Upper lobe of right lung (tissue), 1 donor: Measurements from ENCODE around the gene BCDIN3D. TPM values are rescaled to one million over a fixed set of nuclear protein-coding genes. Genes with fewer than 3 reads are reported as not detected.

ENCODE experiments used
- ATAC-seq: fragments of 200-7000 bp; cut with Tn5 transposase; one replicate; pipeline ENCODE4 v1.9.1; 2020; ENCODE audit warnings: mild to moderate bottlenecking, moderate library complexity
- DNase-seq: peaks from one replicate; pipeline ENCODE4 v3.0.0-alpha.2; 2020
- H3K27ac ChIP-seq: fragments of 200-600 bp; one replicate; pipeline ENCODE4 v1.8.0; 2022
- H3K27me3 ChIP-seq: fragments of 200-600 bp; one replicate; pipeline ENCODE4 v1.8.0; 2022; ENCODE audit warnings: mild to moderate bottlenecking
- H3K36me3 ChIP-seq: fragments of 200-600 bp; one replicate; pipeline ENCODE4 v1.8.0; 2022
- H3K4me1 ChIP-seq: fragments of 200-600 bp; one replicate; pipeline ENCODE4 v1.8.0; 2022
- H3K4me3 ChIP-seq: fragments of 200-600 bp; one replicate; pipeline ENCODE4 v1.8.0; 2022; ENCODE audit warnings: mild to moderate bottlenecking
- H3K9me3 ChIP-seq: fragments of 200-600 bp; one replicate; pipeline ENCODE4 v1.8.0; 2022
- intact Hi-C: fragments of 100-400 bp; cut with DNase I; formaldehyde crosslinking; loops from one replicate; pipeline ENCODE4 v1.11.0; 2022
- total RNA-seq: library from RNA; stranded (reverse); fragmentation: NEBNext Ultra II Directional; extraction: Animal tissue kit (Norgen Biotek cat#: 25700); gene quantifications from one replicate; pipeline ENCODE4 v1.2.1, GENCODE V29; 2021
- TF ChIP-seq, protein P1 (sequence below): fragments of 200-600 bp; IDR thresholded peaks from one replicate; pipeline ENCODE4 v1.8.0; 2022; ENCODE audit warnings: antibody characterized with exemption
- donor health status: DM: no; HTN: yes; CAD: no; lungs with severe emphysema.

The BCDIN3D gene
- total RNA-seq, 1 donor from 2014 or later, result 4.9 TPM

DNA sequence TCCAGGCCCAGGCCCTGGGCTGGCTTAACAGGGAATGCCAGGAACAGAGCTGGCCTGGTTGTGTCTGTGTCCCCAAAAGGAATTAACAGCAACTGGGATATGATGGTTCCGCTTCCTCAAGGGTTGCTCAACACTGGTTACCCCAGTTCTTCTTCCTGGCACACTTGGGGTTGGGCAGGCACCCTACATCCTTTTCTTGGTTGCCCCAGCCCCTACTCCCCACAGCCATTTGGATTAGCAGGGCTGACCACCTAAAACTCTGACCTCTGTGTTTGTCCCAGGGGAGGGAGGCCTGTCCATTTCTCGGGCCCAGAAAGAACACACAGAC, 45.5 kb downstream of the BCDIN3D start:
- Histone ChIP-seq H3K9me3 (no peaks in the 10 kb centered on the region), H3K36me3 (peaks cover 50% of the 10 kb centered on the region), H3K27ac (no peak overlapping the region), H3K4me3 (no peak overlapping the region), H3K4me1 (no peaks in the 10 kb centered on the region), H3K27me3 (no peaks in the 10 kb centered on the region)
- DNase-seq, result no peak
- intact Hi-C loops, result no loop called here
- ATAC-seq, result peak; percentile 13
- TF ChIP-seq, protein P1, sequence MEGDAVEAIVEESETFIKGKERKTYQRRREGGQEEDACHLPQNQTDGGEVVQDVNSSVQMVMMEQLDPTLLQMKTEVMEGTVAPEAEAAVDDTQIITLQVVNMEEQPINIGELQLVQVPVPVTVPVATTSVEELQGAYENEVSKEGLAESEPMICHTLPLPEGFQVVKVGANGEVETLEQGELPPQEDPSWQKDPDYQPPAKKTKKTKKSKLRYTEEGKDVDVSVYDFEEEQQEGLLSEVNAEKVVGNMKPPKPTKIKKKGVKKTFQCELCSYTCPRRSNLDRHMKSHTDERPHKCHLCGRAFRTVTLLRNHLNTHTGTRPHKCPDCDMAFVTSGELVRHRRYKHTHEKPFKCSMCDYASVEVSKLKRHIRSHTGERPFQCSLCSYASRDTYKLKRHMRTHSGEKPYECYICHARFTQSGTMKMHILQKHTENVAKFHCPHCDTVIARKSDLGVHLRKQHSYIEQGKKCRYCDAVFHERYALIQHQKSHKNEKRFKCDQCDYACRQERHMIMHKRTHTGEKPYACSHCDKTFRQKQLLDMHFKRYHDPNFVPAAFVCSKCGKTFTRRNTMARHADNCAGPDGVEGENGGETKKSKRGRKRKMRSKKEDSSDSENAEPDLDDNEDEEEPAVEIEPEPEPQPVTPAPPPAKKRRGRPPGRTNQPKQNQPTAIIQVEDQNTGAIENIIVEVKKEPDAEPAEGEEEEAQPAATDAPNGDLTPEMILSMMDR, result no peak

DNA sequence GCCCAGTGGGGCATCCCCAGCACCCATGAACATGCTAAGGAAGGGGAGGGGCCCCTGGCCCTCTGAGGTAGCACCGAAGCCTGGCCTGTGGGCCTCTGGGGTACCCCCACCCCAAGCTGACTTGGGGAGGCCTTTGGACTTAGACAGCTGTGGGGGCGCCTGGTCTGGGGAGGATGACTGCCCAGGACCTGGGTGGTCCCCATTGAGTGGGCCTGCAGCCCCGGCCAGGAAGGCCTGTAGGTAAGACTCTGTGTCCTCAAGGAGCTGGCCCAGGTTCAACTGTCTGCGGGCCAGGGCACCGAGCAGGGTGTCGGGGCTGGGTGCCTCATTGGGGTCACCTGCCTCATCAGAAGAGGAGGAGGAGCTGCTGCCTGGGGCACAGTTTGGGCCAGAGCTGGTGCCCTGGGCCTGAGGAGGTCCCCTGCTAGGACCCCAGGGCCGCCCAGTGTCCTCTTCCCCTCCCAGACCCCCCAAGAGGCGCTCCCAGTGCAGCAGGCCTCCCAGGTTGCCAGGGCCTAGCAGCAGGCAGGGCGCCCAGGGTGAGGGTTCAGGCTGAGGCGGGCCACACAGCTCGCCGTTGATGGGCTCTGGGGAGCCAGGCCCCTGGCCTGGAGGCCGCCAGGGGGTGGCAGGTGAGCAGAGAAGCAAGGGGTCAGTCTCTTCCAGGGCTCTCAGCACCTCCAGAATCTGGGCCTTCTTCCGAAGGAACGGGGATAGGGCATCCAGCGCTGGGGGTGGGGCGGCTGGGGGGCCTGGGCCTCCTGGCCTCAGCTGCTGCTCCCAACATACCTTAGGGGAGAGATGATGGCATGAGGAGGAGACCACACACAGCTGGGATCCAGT, 46.1 kb downstream of the BCDIN3D start:
- Histone ChIP-seq H3K27ac (no peak overlapping the region), H3K9me3 (no peaks in the 10 kb centered on the region), H3K36me3 (peaks cover 45% of the 10 kb centered on the region), H3K27me3 (no peaks in the 10 kb centered on the region), H3K4me3 (no peak overlapping the region), H3K4me1 (no peaks in the 10 kb centered on the region)
- intact Hi-C loops, result no loop called here
- ATAC-seq (no peak), DNase-seq (no peak)
- TF ChIP-seq, protein P1, result no peak

DNA sequence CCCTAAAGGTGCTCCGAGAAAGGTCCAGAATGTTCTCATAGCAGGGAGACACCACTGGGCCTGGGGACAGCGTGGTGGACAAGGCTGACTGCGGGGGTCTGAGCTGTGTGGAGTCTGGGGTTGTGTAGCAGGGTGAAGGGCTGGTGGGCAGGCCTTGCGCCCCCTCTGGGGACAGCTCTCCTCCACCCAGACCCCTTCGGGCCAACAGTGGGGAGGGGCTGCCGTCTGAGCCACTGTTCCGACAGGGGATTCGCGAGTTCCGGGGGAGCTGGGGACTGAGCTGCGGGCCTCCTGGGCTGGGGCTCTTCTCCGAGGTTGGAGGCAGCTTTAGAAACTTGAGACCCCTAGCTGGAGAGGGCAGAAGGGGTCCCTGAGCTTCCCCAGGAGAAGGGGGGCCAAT, 46.8 kb downstream of the BCDIN3D start:
- no peak overlapping the region for H3K4me3 ChIP-seq
- H3K4me1 ChIP-seq, result no peaks in the 10 kb centered on the region
- ATAC-seq, result no peak
- H3K36me3 ChIP-seq, result peaks cover 38% of the 10 kb centered on the region
- H3K9me3 ChIP-seq, result no peaks in the 10 kb centered on the region
- TF ChIP-seq, protein P1, result no peak
- intact Hi-C loops, result no loop called here
- DNase-seq, result no peak
- no peak overlapping the region for H3K27ac ChIP-seq
- no peaks in the 10 kb centered on the region for H3K27me3 ChIP-seq

DNA sequence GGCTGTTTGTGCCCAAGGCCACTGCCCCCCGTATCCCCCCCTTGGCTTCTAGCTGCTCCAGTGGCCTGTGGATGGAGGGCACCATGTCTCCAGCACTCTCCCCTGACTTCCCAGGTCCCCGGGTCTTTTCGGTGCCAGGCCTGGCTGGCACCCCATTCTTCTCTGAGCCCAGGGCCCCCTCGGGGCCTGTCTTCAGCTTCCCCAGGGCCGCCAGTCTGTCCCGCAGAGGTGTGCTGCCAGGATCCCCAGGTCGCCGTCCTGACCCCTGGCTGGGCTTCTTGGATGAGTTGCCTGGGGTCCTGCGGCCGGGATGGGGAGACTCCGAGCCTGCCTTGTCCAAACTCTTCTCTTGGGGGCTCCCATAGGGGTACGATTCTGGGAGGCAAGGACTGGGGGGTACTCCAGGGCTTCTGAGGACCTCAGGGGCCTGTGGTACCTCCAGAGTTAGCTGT, 47.2 kb downstream of the BCDIN3D start:
- intact Hi-C loops, result no loop called here
- TF ChIP-seq, protein P1, result no peak
- peaks cover 33% of the 10 kb centered on the region for H3K36me3 ChIP-seq
- no peaks in the 10 kb centered on the region for H3K4me1 ChIP-seq
- no peak overlapping the region for H3K27ac ChIP-seq
- no peaks in the 10 kb centered on the region for H3K27me3 ChIP-seq
- no peak overlapping the region for H3K4me3 ChIP-seq
- DNase-seq (no peak), ATAC-seq (no peak)
- no peaks in the 10 kb centered on the region for H3K9me3 ChIP-seq

DNA sequence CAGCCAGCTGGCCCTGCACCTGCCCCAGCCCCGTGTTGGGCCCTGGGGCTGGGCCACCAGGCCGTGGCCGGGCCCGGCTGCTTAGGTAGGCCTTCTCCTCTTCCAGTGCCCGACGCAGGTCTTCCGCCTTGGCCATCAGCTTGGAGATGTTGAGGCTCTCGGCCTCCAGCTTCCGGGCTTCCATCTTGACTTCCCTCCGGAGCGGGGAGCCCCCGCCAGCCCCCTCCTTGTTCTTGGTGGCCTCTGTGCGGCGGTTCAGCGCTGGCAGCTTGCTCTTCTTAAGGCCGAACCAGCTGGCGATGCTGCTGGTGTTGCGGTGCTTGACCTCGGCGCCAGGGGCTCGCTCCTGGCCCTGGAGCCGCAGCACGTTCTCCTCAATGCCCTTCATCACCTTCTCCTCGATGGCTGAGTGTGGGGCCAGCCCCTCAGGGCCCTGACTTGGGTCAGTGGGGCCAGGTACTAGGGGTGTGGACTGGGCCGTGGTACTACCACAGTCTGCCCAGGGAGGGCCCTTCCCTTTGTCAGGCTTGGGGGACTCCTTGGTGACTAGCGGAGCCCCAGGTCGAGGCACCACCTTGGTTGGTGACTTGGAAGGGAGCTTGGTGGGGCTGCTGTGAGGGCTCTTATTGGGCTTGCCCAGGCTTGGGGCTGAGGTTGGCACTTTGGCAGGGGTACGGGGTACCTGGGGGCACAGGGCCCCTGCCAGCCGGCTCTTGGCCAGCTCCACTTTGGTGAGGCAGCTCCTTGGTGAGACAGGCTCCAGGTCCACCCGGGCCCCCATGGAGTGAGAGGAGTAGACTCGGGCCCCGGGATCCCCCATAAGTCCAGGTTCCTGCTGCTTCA, 47.9 kb downstream of the BCDIN3D start:
- DNase-seq (no peak), ATAC-seq (no peak)
- H3K27ac ChIP-seq, result no peak overlapping the region
- intact Hi-C loops, result no loop called here
- H3K36me3 ChIP-seq, result peaks cover 27% of the 10 kb centered on the region
- H3K9me3 ChIP-seq, result no peaks in the 10 kb centered on the region
- no peaks in the 10 kb centered on the region for H3K4me1 ChIP-seq
- H3K4me3 ChIP-seq, result no peak overlapping the region
- H3K27me3 ChIP-seq, result no peaks in the 10 kb centered on the region
- TF ChIP-seq, protein P1, result no peak
